ENCODE measurements around the gene GJA4.

- TF ChIP-seq CTCF (IDR thresholded peaks at IDR 0.05) (no peak), POLR2A (IDR thresholded peaks at IDR 0.05) (no peak)
These were observed 51.4 kb downstream of the GJA4 start for GRCh38 chr1:34844252-34844634.

Measured in esophagus squamous epithelium (tissue), 4 donors.